CD14-positive monocyte (primary cell): Measurements from ENCODE around the gene IRF9. TPM values are rescaled to one million over a fixed set of nuclear protein-coding genes. Genes with fewer than 3 reads are reported as not detected.

ENCODE experiments used
- DNase-seq, 3 donors: peaks; one replicate each; pipeline ENCODE4 v3.0.0-alpha.2; 2011 to 2022
- H2AFZ ChIP-seq: 2 replicates; pipeline ENCODE4 v1.6.0; 2012; ENCODE audit warnings: mild to moderate bottlenecking, low read depth, low read length, inconsistent platforms; ENCODE audit not compliant: insufficient read depth, poor library complexity, severe bottlenecking
- H3K27ac ChIP-seq, 2 donors: 1 replicate in 1 of 2; 2 replicates in 1 of 2; pipeline ENCODE4 v1.5.1; 2012 to 2013; ENCODE audit warnings: low read length in 2 of 2, control low read depth in 1 of 2, inconsistent platforms in 1 of 2, low read depth in 1 of 2, mild to moderate bottlenecking in 1 of 2
- H3K27me3 ChIP-seq, 2 donors: one replicate each; pipeline versions ENCODE4 v1.6.0 to v1.6.1; 2011 to 2013; ENCODE audit warnings: low read length in 2 of 2; ENCODE audit not compliant: control insufficient read depth in 2 of 2, insufficient read depth in 2 of 2
- H3K36me3 ChIP-seq, 2 donors: replicated peaks in 1 of 2; 1 replicate in 1 of 2; 2 replicates in 1 of 2; pipeline versions ENCODE4 v1.5.1 to v1.6.1; 2012 to 2013; ENCODE audit warnings: low read length in 2 of 2, control low read depth in 1 of 2, inconsistent platforms in 1 of 2, mild to moderate bottlenecking in 1 of 2; ENCODE audit not compliant: insufficient read depth in 2 of 2, control insufficient read depth in 1 of 2
- H3K4me1 ChIP-seq, 2 donors: 1 replicate in 1 of 2; 2 replicates in 1 of 2; pipeline versions ENCODE4 v1.5.1 to v1.6.1; 2012 to 2013; ENCODE audit warnings: low read length in 2 of 2, control low read depth in 1 of 2, inconsistent platforms in 1 of 2, mild to moderate bottlenecking in 1 of 2, moderate library complexity in 1 of 2; ENCODE audit not compliant: insufficient read depth in 2 of 2, control insufficient read depth in 1 of 2
- H3K4me2 ChIP-seq: replicated peaks from 2 replicates; pipeline ENCODE3; 2012; ENCODE audit warnings: low read length, moderate library complexity, mild to moderate bottlenecking; ENCODE audit not compliant: poor library complexity, severe bottlenecking; ENCODE audit errors: extremely low read depth
- H3K4me3 ChIP-seq, 3 experiments: fragments of 200-600 bp in 1 of 3; sonication (generic) in 1 of 3; replicated peaks in 1 of 3; 1 replicate in 2 of 3; 2 replicates in 1 of 3; pipeline ENCODE4 v1.5.1; 2011 to 2013; ENCODE audit warnings: low read length in 3 of 3, mild to moderate bottlenecking in 3 of 3, control low read depth in 2 of 3, low read depth in 2 of 3, inconsistent platforms in 1 of 3, moderate library complexity in 1 of 3
- H3K79me2 ChIP-seq: 2 replicates; pipeline ENCODE4 v1.6.0; 2012; ENCODE audit warnings: mild to moderate bottlenecking, control low read depth, inconsistent platforms, low read length, moderate library complexity; ENCODE audit not compliant: insufficient read depth
- H3K9ac ChIP-seq: 2 replicates; pipeline ENCODE4 v1.6.0; 2017; ENCODE audit warnings: low read length, mild to moderate bottlenecking; ENCODE audit not compliant: insufficient read depth, poor library complexity, severe bottlenecking
- H3K9me3 ChIP-seq, 2 donors: replicated peaks in 1 of 2; 1 replicate in 1 of 2; 2 replicates in 1 of 2; pipeline versions ENCODE4 v1.5.1 to v1.6.1; 2012 to 2013; ENCODE audit warnings: low read length in 2 of 2, control low read depth in 1 of 2; ENCODE audit not compliant: control insufficient read depth in 1 of 2, insufficient read depth in 1 of 2
- H4K20me1 ChIP-seq: 2 replicates; pipeline ENCODE4 v1.6.0; 2012; ENCODE audit warnings: mild to moderate bottlenecking, low read length, control low read depth, moderate library complexity; ENCODE audit not compliant: insufficient read depth
- H3K27ac Mint-ChIP-seq, 7 donors: one replicate each; pipeline ENCODE4 v1.8.0; 2020; ENCODE audit warnings: mild to moderate bottlenecking in 7 of 7, mixed read lengths in 7 of 7, moderate library complexity in 6 of 7, inconsistent platforms in 2 of 7
- H3K27me3 Mint-ChIP-seq, 3 donors: one replicate each; pipeline ENCODE4 v1.8.0; 2021 to 2022; ENCODE audit warnings: low read depth in 3 of 3, mild to moderate bottlenecking in 3 of 3, mixed read lengths in 3 of 3, moderate library complexity in 3 of 3, inconsistent platforms in 1 of 3
- H3K36me3 Mint-ChIP-seq, 2 donors: one replicate each; pipeline ENCODE4 v1.8.0; 2020; ENCODE audit warnings: mixed read lengths in 2 of 2, inconsistent platforms in 1 of 2, mild to moderate bottlenecking in 1 of 2
- H3K4me1 Mint-ChIP-seq: one replicate; pipeline ENCODE4 v1.8.0; 2020; ENCODE audit warnings: mild to moderate bottlenecking, mixed read lengths
- H3K4me3 Mint-ChIP-seq, 2 donors: one replicate each; pipeline ENCODE4 v1.8.0; 2020; ENCODE audit warnings: mild to moderate bottlenecking in 2 of 2, mixed read lengths in 2 of 2, moderate library complexity in 1 of 2
- H3K9me3 Mint-ChIP-seq, 7 donors: one replicate each; pipeline ENCODE4 v1.8.0; 2020 to 2022; ENCODE audit warnings: mixed read lengths in 7 of 7, mild to moderate bottlenecking in 6 of 7, moderate library complexity in 6 of 7, inconsistent platforms in 2 of 7
- CTCF ChIP-seq: fragments of 200-600 bp; IDR thresholded peaks from one replicate; pipeline ENCODE4 v1.8.0; 2022; ENCODE audit warnings: antibody characterized with exemption, mild to moderate bottlenecking
- WGBS: methylation state at CpG from one replicate; pipeline ENCODE4 v1.1.5; 2013; ENCODE audit warnings: missing lambda C conversion rate; ENCODE audit not compliant: insufficient coverage; 5-methylcytosine and 5-hydroxymethylcytosine counted together
- intact Hi-C, 2 donors: fragments of 100-400 bp; cut with micrococcal nuclease; formaldehyde crosslinking; loops; one replicate each; pipeline versions ENCODE4 v1.15.0 to v1.15.1; 2023
- polyA plus RNA-seq, 3 donors: library from polyadenylated mRNA; depleted of rRNA in 1 of 3; unstranded in 2 of 3; stranded (reverse) in 1 of 3; fragments of 300-500 nt in 2 of 3; fragments of >200 nt in 1 of 3; fragmentation: Illumina TruSeq in 2 of 3; gene quantifications; 1 replicate in 2 of 3; 2 replicates in 1 of 3; pipeline ENCODE4 v1.2.3, GENCODE V29; 2012 to 2021

IRF9 gene
- polyA plus RNA-seq, 3 donors, result 44.7 to 208 (median 56.0) TPM

- Mint-ChIP-seq H3K9me3 (peaks cover 0 to under 1% (median 0%) of the 10 kb centered on the region in 7 donors), H3K27ac (peak overlapping the region in 6 of 7 donors; percentile 40 to 82 (median 64)), H3K27me3 (peaks cover 3 to 6% (median 4%) of the 10 kb centered on the region in 3 donors), H3K4me1 (peaks cover 71% of the 10 kb centered on the region), H3K36me3 (peaks cover 75 to 88% of the 10 kb centered on the region in 2 donors), H3K4me3 (no peak overlapping the region)
- Histone ChIP-seq H3K9me3 (no peaks in the 10 kb centered on the region), H3K4me3 (no peak overlapping the region), H2AFZ (no peak overlapping the region), H4K20me1 (peaks cover 70% of the 10 kb centered on the region), H3K4me1 (peaks cover 53 to 80% of the 10 kb centered on the region in 2 donors), H3K9ac (no peak overlapping the region), H3K27me3 (no peaks in the 10 kb centered on the region), H3K79me2 (peaks cover 40% of the 10 kb centered on the region), H3K36me3 (peaks cover 63 to 71% of the 10 kb centered on the region in 2 donors), H3K27ac (peak overlapping the region in 1 of 2 donors; percentile 59), H3K4me2 (no peak overlapping the region)
- no CpG with 5 or more reads among the region's 5 CpGs for WGBS
- intact Hi-C loops, result no loop called here
- no peak for TF ChIP-seq CTCF
- no peak for DNase-seq
These were observed 4.7 kb downstream of the IRF9 start for GRCh38 chr14:24165785-24166184.

- Mint-ChIP-seq H3K4me1 (peaks cover 76% of the 10 kb centered on the region), H3K27ac (peak overlapping the region; percentile 8 to 81 (median 71)), H3K9me3 (peaks cover 0 to 2% (median 0%) of the 10 kb centered on the region in 7 donors), H3K4me3 (no peak overlapping the region), H3K27me3 (peaks cover 6 to 17% (median 16%) of the 10 kb centered on the region in 3 donors), H3K36me3 (peaks cover 74 to 81% of the 10 kb centered on the region in 2 donors)
- H3K9ac ChIP-seq, result no peak overlapping the region
- H3K27ac ChIP-seq, result peak overlapping the region; percentile 26 to 59
- peaks cover 23% of the 10 kb centered on the region for H3K79me2 ChIP-seq
- H2AFZ ChIP-seq, result no peak overlapping the region
- DNase-seq, result peak; percentile 23 to 35 (median 29)
- peaks cover 58 to 81% of the 10 kb centered on the region in 2 donors for H3K4me1 ChIP-seq
- no peak overlapping the region for H3K4me2 ChIP-seq
- H3K36me3 ChIP-seq, result peaks cover 62 to 71% of the 10 kb centered on the region in 2 donors
- H4K20me1 ChIP-seq, result peaks cover 72% of the 10 kb centered on the region
- 69% methylated on average over 3 of the region's 3 CpGs for WGBS
- H3K27me3 ChIP-seq, result no peaks in the 10 kb centered on the region
- intact Hi-C loops, result no loop called here
- no peak for TF ChIP-seq CTCF
- no peak overlapping the region for H3K4me3 ChIP-seq
- H3K9me3 ChIP-seq, result no peaks in the 10 kb centered on the region
These were observed 6.5 kb downstream of the IRF9 start for GRCh38 chr14:24167469-24168114.
